Spleen (tissue), 7 donors: Measurements from ENCODE around the gene TSEN15.
"Not testable (repeated sequence)": the region's sequence is repeated elsewhere in the genome, so short reads cannot be mapped to it uniquely, and the experiment has no call there.

Experiments
- CTCF ChIP-seq, 11 experiments: fragments of 200-600 bp in 7 of 11; fragments of 450-650 bp in 4 of 11; sonication (generic) in 4 of 11; IDR thresholded peaks in 8 of 11; conservative IDR thresholded peaks in 3 of 11; 1 replicate in 7 of 11; 2 replicates in 4 of 11; pipeline versions ENCODE4 v1.4.0 to v1.8.0; 2016 to 2021; ENCODE audit warnings: antibody characterized with exemption in 11 of 11, inconsistent platforms in 4 of 11, mild to moderate bottlenecking in 1 of 11
- POLR2A ChIP-seq, 3 donors: fragments of 450-650 bp; IDR thresholded peaks; one replicate each; pipeline ENCODE4 v1.5.1; 2017; ENCODE audit warnings: antibody characterized with exemption in 3 of 3, mild to moderate bottlenecking in 1 of 3
- donor health status: DM: no; HTN: no; CAD: no; lungs with moderate emphysema.
- donor health status: DM: no; HTN: no; CAD: no.
- donor health status: DM: no; HTN: no; CAD: no.

GRCh38 chr1:184096580-184096979 lies 45.0 kb downstream of the TSEN15 start:
- TF ChIP-seq CTCF (IDR thresholded peaks at IDR 0.05 in 8 of 11, conservative IDR thresholded peaks at IDR 0.05 in 3 of 11); POLR2A (IDR thresholded peaks at IDR 0.05): not testable (repeated sequence)
